LoVo (cell line): ENCODE data around the gene CEACAM1.
"Not testable (repeated sequence)": the region's sequence is repeated elsewhere in the genome, so short reads cannot be mapped to it uniquely, and the experiment has no call there.

Experiments used
- DNase-seq: peaks from one replicate; pipeline ENCODE4 v3.0.0-alpha.2; 2016; ENCODE audit warnings: low spot score

CEACAM1 gene

GRCh38 chr19:42474743-42475142 is 53.5 kb downstream of the CEACAM1 start:
- DNase-seq, result no peak

- DNase-seq, result no peak
Measured at GRCh38 chr19:42473686-42474085, 54.6 kb downstream of the CEACAM1 start.

- DNase-seq, result no peak
Measured at GRCh38 chr19:42472402-42473147, 55.7 kb downstream of the CEACAM1 start.

GRCh38 chr19:42471554-42472249 is 56.6 kb downstream of the CEACAM1 start:
- no peak for DNase-seq

- no peak for DNase-seq
Measured at GRCh38 chr19:42469311-42470235, 58.7 kb downstream of the CEACAM1 start.

GRCh38 chr19:42468273-42468796 is 59.9 kb downstream of the CEACAM1 start:
- peak; percentile 72 for DNase-seq

- no peak for DNase-seq
Measured at GRCh38 chr19:42467183-42467760, 61.0 kb downstream of the CEACAM1 start.

GRCh38 chr19:42466521-42467182 is 61.6 kb downstream of the CEACAM1 start:
- DNase-seq, result no peak

- DNase-seq, result no peak
Measured at GRCh38 chr19:42465827-42466280, 62.4 kb downstream of the CEACAM1 start.

- DNase-seq, result no peak
Measured at GRCh38 chr19:42461700-42462324, 66.5 kb downstream of the CEACAM1 start.

GRCh38 chr19:42461231-42461630 is 67.0 kb downstream of the CEACAM1 start:
- not testable (repeated sequence) for DNase-seq

- no peak for DNase-seq
Measured at GRCh38 chr19:42459926-42460325, 68.4 kb downstream of the CEACAM1 start.
